ENCODE data around the gene PHKA2. TPM values are rescaled to one million over a fixed set of nuclear protein-coding genes. Genes with fewer than 3 reads are reported as not detected.

PHKA2 gene
- total and polyA plus RNA-seq, 2 of the 4 experiments (the other 2 are of a cell fraction), result 10.0 to 21.5 TPM

DNA sequence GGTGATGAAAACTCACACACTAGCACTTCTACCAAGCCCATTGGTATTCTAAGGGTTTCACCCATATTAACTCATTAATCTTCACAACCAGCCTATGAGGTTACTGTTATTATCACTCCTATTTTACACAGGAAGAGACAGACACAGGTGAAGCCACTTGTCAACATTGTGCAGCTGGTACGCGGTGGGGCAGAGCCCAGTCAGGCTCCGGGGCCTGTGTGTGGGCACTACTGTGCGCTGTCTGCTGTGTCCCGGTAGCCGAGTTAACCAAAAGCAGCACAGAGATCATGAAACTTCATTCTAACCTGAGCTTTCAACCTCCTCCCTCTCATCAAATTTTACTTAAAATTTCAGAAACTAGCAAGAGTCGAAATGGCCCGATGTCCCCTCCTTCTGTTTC is 111.3 kb downstream of the PHKA2 start:
- Histone ChIP-seq H3K27ac (ENCODE audit: insufficient read depth, low read length) (no peak overlapping the region), H3K18ac (ENCODE audit: low read depth, low read length) (no peak overlapping the region), H3K14ac (replicated peaks; ENCODE audit: low read depth, low read length) (no peak overlapping the region), H4K5ac (ENCODE audit: low read depth, low read length) (no peak overlapping the region), H2AK5ac (ENCODE audit: low read depth, low read length) (no peak overlapping the region), H3K36me3 (ENCODE audit: control insufficient read depth, insufficient read depth, low read length) (no peaks in the 10 kb centered on the region), H3K23ac (ENCODE audit: low read depth, low read length) (no peak overlapping the region), H2AFZ (replicated peaks; ENCODE audit: low read length, poor library complexity) (peak overlapping the region; percentile 59), H3K27me3 (ENCODE audit: control insufficient read depth, insufficient read depth, low read length) (no peaks in the 10 kb centered on the region; the same call in 1 of the 2 replicates), H3K9ac (ENCODE audit: low read depth, low read length) (no peak overlapping the region), H3K79me1 (ENCODE audit: low read depth in 1 of 2, low read length in 2 of 2) (no peaks in the 10 kb centered on the region), H3K4me2 (ENCODE audit: low read depth, low read length) (no peak overlapping the region), H2BK120ac (ENCODE audit: low read depth, low read length) (no peak overlapping the region), H4K91ac (ENCODE audit: insufficient read depth, low read depth, low read length) (no peak overlapping the region), H4K8ac (ENCODE audit: low read depth in 2 of 2, low read length in 2 of 2) (no peak overlapping the region), H3K4ac (ENCODE audit: low read depth, low read length) (no peak overlapping the region), H3K9me1 (ENCODE audit: insufficient read depth, low read length) (no peaks in the 10 kb centered on the region), H2AK9ac (replicated peaks; ENCODE audit: low read depth, low read length, poor library complexity) (no peak overlapping the region), H2BK5ac (ENCODE audit: low read depth, low read length, poor library complexity, severe bottlenecking) (no peak overlapping the region), H3K56ac (ENCODE audit: extremely low read depth, insufficient read depth, low read length) (no peak overlapping the region), H2BK20ac (ENCODE audit: low read depth, low read length) (no peak overlapping the region), H3K9me3 (ENCODE audit: control insufficient read depth, insufficient read depth, low read length) (no peaks in the 10 kb centered on the region), H3K4me3 (ENCODE audit: insufficient read depth, low read depth, low read length) (no peak overlapping the region), H4K20me1 (ENCODE audit: insufficient read depth, low read length) (no peaks in the 10 kb centered on the region), H2BK15ac (ENCODE audit: low read depth, low read length) (no peak overlapping the region), H3K4me1 (ENCODE audit: control insufficient read depth, insufficient read depth, low read length) (peaks cover 2% of the 10 kb centered on the region; the same call in 1 of the 2 replicates)
- ATAC-seq (ENCODE audit: low read depth) (no peak), DNase-seq (no peak)
- POLR2A ChIA-PET (ENCODE audit: unreplicated experiment), result no interaction called here
- intact Hi-C loops (cut with micrococcal nuclease), result no loop called here
- dilution Hi-C loops (cut with HindIII; ENCODE audit: low sequenced_read_pairs, unreplicated experiment), result no loop called here
- in situ Hi-C loops (cut with MboI; ENCODE audit: low sequenced_read_pairs), result no loop called here
- no TSS peak for BruUV-seq (replicated peaks)
- 100% methylated on average over 2 of the region's 8 CpGs; no CpG with 5 or more reads in 1 of the 2 experiments for WGBS, 2 experiments (ENCODE audit: extremely low coverage in 2 of 2, insufficient read length in 1 of 2)
- no peak for TF ChIP-seq BHLHE40 (IDR thresholded peaks at IDR 0.05; ENCODE audit: low read depth, low read length)
- TF ChIP-seq, protein P1, sequence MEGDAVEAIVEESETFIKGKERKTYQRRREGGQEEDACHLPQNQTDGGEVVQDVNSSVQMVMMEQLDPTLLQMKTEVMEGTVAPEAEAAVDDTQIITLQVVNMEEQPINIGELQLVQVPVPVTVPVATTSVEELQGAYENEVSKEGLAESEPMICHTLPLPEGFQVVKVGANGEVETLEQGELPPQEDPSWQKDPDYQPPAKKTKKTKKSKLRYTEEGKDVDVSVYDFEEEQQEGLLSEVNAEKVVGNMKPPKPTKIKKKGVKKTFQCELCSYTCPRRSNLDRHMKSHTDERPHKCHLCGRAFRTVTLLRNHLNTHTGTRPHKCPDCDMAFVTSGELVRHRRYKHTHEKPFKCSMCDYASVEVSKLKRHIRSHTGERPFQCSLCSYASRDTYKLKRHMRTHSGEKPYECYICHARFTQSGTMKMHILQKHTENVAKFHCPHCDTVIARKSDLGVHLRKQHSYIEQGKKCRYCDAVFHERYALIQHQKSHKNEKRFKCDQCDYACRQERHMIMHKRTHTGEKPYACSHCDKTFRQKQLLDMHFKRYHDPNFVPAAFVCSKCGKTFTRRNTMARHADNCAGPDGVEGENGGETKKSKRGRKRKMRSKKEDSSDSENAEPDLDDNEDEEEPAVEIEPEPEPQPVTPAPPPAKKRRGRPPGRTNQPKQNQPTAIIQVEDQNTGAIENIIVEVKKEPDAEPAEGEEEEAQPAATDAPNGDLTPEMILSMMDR (conservative IDR thresholded peaks at IDR 0.05; ENCODE audit: low read depth, low read length), result no peak
- no peak for TF ChIP-seq CEBPB (IDR thresholded peaks at IDR 0.05; ENCODE audit: low read depth, low read length)
- TF ChIP-seq POLR2A (IDR thresholded peaks at IDR 0.05; ENCODE audit: low read depth, low read length), result no peak
- no peak for TF ChIP-seq FOS (IDR thresholded peaks at IDR 0.05; ENCODE audit: low read depth, low read length)
- TF ChIP-seq RFX5 (IDR thresholded peaks at IDR 0.05; ENCODE audit: low read depth, low read length), result no peak
- no peak for TF ChIP-seq RAD21 (IDR thresholded peaks at IDR 0.05; ENCODE audit: low read length)
- no peak for TF ChIP-seq NFE2L2 (IDR thresholded peaks at IDR 0.05; ENCODE audit: low read depth, low read length)
- TF ChIP-seq, protein P2, sequence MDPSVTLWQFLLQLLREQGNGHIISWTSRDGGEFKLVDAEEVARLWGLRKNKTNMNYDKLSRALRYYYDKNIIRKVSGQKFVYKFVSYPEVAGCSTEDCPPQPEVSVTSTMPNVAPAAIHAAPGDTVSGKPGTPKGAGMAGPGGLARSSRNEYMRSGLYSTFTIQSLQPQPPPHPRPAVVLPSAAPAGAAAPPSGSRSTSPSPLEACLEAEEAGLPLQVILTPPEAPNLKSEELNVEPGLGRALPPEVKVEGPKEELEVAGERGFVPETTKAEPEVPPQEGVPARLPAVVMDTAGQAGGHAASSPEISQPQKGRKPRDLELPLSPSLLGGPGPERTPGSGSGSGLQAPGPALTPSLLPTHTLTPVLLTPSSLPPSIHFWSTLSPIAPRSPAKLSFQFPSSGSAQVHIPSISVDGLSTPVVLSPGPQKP (IDR thresholded peaks at IDR 0.05; ENCODE audit: borderline replicate concordance, low read depth, low read length), result no peak
- CTCF ChIA-PET, result no interaction called here
